Transverse colon (tissue), 4 donors: Measurements from ENCODE around the gene ARG2.

ENCODE experiments used
- EP300 ChIP-seq: sonication (generic); formaldehyde crosslinking; IDR thresholded peaks from one replicate; pipeline ENCODE4 v1.6.1; 2017; ENCODE audit warnings: antibody characterized with exemption, low read depth
- POLR2A ChIP-seq: fragments of 450-650 bp; IDR thresholded peaks from one replicate; pipeline ENCODE4 v1.6.1; 2016; ENCODE audit warnings: antibody characterized with exemption, mild to moderate bottlenecking, moderate library complexity
- POLR2AphosphoS5 ChIP-seq, 3 donors: sonication (generic); formaldehyde crosslinking; IDR thresholded peaks; one replicate each; pipeline ENCODE4 v1.6.1; 2016; ENCODE audit warnings: antibody characterized with exemption in 3 of 3
- TF ChIP-seq, protein P1 (sequence below), 5 experiments: fragments of 200-600 bp in 3 of 5; fragments of 450-650 bp in 2 of 5; sonication (generic) in 3 of 5; IDR thresholded peaks; 1 replicate in 2 of 5; 2 replicates in 3 of 5; pipeline ENCODE4 v1.5.1; 2016 to 2017; ENCODE audit warnings: antibody characterized with exemption in 5 of 5, inconsistent platforms in 3 of 5, mild to moderate bottlenecking in 2 of 5, moderate library complexity in 1 of 5

DNA sequence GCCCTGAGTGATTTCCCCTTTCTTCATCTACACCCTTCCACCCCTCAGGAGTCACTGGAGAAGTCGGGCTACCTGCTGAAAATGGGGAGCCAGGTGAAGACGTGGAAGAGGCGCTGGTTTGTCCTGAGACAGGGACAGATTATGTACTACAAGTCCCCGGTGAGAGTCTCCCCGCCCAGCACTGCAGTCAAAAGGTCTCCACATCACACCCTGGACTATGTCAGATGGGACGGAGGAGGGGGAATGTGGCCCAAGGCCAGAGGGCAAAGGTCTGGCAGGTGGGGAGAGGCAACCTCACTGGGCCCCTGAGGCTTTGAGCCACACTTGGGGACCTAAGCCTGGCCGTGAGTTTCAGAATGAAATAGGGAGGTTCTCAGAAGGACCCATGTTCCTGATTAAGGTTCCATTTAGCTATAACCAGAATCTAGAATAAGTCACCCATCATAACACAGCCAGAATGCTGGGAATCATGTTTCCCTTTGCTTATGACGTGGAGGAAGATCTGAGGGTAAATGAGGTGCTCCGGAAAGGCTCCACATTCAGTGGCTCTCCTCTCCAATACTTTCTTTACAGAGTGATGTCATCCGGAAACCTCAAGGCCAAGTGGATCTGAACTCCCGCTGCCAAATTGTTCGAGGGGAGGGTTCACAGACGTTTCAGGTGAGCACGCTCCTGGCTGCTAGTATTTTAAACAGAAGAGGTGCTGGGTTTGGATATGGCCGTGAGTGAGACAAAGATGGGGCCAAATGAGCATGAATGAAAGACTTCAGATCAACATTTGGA lies 46.3 kb upstream of the ARG2 start:
- TF ChIP-seq, protein P1, sequence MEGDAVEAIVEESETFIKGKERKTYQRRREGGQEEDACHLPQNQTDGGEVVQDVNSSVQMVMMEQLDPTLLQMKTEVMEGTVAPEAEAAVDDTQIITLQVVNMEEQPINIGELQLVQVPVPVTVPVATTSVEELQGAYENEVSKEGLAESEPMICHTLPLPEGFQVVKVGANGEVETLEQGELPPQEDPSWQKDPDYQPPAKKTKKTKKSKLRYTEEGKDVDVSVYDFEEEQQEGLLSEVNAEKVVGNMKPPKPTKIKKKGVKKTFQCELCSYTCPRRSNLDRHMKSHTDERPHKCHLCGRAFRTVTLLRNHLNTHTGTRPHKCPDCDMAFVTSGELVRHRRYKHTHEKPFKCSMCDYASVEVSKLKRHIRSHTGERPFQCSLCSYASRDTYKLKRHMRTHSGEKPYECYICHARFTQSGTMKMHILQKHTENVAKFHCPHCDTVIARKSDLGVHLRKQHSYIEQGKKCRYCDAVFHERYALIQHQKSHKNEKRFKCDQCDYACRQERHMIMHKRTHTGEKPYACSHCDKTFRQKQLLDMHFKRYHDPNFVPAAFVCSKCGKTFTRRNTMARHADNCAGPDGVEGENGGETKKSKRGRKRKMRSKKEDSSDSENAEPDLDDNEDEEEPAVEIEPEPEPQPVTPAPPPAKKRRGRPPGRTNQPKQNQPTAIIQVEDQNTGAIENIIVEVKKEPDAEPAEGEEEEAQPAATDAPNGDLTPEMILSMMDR (IDR thresholded peaks at IDR 0.05) = no peak
- TF ChIP-seq POLR2A = no peak
- no peak for TF ChIP-seq POLR2AphosphoS5 (IDR thresholded peaks at IDR 0.05)
- TF ChIP-seq EP300 = no peak
